ENCODE data around the gene SBK1. TPM values are rescaled to one million over a fixed set of nuclear protein-coding genes. Genes with fewer than 3 reads are reported as not detected.

Gene SBK1
- total and polyA plus RNA-seq, 2 of the 4 experiments (the other 2 are of a cell fraction): under 0.01 to 0.05 TPM

- no peak overlapping the region for H3K56ac ChIP-seq (ENCODE audit: extremely low read depth, insufficient read depth, low read length)
- no peaks in the 10 kb centered on the region for H3K9me1 ChIP-seq (ENCODE audit: insufficient read depth, low read length)
- dilution Hi-C loops (cut with HindIII; ENCODE audit: low sequenced_read_pairs, unreplicated experiment) (no loop called here), in situ Hi-C loops (cut with MboI; ENCODE audit: low sequenced_read_pairs) (loop anchor here (10.0 kb wide), 1 partner anchor 56 kb away; no protein-coding TSS in a partner anchor), intact Hi-C loops (cut with micrococcal nuclease) (no loop called here)
- POLR2A ChIA-PET (ENCODE audit: unreplicated experiment): no interaction called here
- H3K4ac ChIP-seq (ENCODE audit: low read depth, low read length): no peak overlapping the region
- no peak overlapping the region for H4K5ac ChIP-seq (ENCODE audit: low read depth, low read length)
- H2AFZ ChIP-seq (replicated peaks; ENCODE audit: low read length, poor library complexity): peak overlapping the region; percentile 21
- WGBS, 2 experiments (ENCODE audit: extremely low coverage in 2 of 2, insufficient read length in 1 of 2): 47% methylated on average over 3 of the region's 29 CpGs; no CpG with 5 or more reads in 1 of the 2 experiments
- no peak overlapping the region for H2AK5ac ChIP-seq (ENCODE audit: low read depth, low read length)
- TF ChIP-seq CHD1 (IDR thresholded peaks at IDR 0.05; ENCODE audit: low read depth, low read length): no peak
- no peak for TF ChIP-seq MAZ (IDR thresholded peaks at IDR 0.05; ENCODE audit: borderline replicate concordance, low read depth, low read length)
- no peak for TF ChIP-seq NFE2L2 (IDR thresholded peaks at IDR 0.05; ENCODE audit: low read depth, low read length)
- no peak for TF ChIP-seq MXI1 (IDR thresholded peaks at IDR 0.05; ENCODE audit: borderline replicate concordance, low read depth, low read length)
- no peak for TF ChIP-seq POLR2A (IDR thresholded peaks at IDR 0.05; ENCODE audit: low read depth, low read length)
- no peak for TF ChIP-seq RAD21 (IDR thresholded peaks at IDR 0.05; ENCODE audit: low read length)
- no peak for TF ChIP-seq RFX5 (IDR thresholded peaks at IDR 0.05; ENCODE audit: low read depth, low read length)
- TF ChIP-seq CTCF (conservative IDR thresholded peaks at IDR 0.05; ENCODE audit: low read depth, low read length): no peak
- no peak for TF ChIP-seq FOS (IDR thresholded peaks at IDR 0.05; ENCODE audit: low read depth, low read length)
- TF ChIP-seq RCOR1 (IDR thresholded peaks at IDR 0.05; ENCODE audit: insufficient replicate concordance, low read length): no peak
- no peak for TF ChIP-seq CEBPB (IDR thresholded peaks at IDR 0.05; ENCODE audit: low read depth, low read length)
- no peak for TF ChIP-seq SMC3 (IDR thresholded peaks at IDR 0.05; ENCODE audit: low read depth, low read length)
- TF ChIP-seq BHLHE40 (IDR thresholded peaks at IDR 0.05; ENCODE audit: low read depth, low read length): no peak
- TF ChIP-seq, protein P1, sequence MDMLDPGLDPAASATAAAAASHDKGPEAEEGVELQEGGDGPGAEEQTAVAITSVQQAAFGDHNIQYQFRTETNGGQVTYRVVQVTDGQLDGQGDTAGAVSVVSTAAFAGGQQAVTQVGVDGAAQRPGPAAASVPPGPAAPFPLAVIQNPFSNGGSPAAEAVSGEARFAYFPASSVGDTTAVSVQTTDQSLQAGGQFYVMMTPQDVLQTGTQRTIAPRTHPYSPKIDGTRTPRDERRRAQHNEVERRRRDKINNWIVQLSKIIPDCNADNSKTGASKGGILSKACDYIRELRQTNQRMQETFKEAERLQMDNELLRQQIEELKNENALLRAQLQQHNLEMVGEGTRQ (IDR thresholded peaks at IDR 0.05; ENCODE audit: low read depth, low read length): no peak
- no peak for TF ChIP-seq MAFK (IDR thresholded peaks at IDR 0.05; ENCODE audit: low read depth, low read length)
- TF ChIP-seq, protein P2, sequence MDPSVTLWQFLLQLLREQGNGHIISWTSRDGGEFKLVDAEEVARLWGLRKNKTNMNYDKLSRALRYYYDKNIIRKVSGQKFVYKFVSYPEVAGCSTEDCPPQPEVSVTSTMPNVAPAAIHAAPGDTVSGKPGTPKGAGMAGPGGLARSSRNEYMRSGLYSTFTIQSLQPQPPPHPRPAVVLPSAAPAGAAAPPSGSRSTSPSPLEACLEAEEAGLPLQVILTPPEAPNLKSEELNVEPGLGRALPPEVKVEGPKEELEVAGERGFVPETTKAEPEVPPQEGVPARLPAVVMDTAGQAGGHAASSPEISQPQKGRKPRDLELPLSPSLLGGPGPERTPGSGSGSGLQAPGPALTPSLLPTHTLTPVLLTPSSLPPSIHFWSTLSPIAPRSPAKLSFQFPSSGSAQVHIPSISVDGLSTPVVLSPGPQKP (IDR thresholded peaks at IDR 0.05; ENCODE audit: borderline replicate concordance, low read depth, low read length): no peak
- no peaks in the 10 kb centered on the region for H4K20me1 ChIP-seq (ENCODE audit: insufficient read depth, low read length)
- H2BK15ac ChIP-seq (ENCODE audit: low read depth, low read length): no peak overlapping the region
- no peak overlapping the region for H3K27ac ChIP-seq (ENCODE audit: insufficient read depth, low read length)
- H2BK120ac ChIP-seq (ENCODE audit: low read depth, low read length): no peak overlapping the region
- DNase-seq (no peak), ATAC-seq (ENCODE audit: low read depth) (no peak)
- H3K4me1 ChIP-seq (ENCODE audit: control insufficient read depth, insufficient read depth, low read length): no peaks in the 10 kb centered on the region
- CTCF ChIA-PET: no interaction called here
- no peak overlapping the region for H3K4me2 ChIP-seq (ENCODE audit: low read depth, low read length)
- BruUV-seq (replicated peaks): no TSS peak
- 0 out of 2 replicates have a peak, but pooled peaks cover 2% of the 10 kb centered on the region for H3K9me3 ChIP-seq (ENCODE audit: control insufficient read depth, insufficient read depth, low read length)
- no peak overlapping the region for H4K91ac ChIP-seq (ENCODE audit: insufficient read depth, low read depth, low read length)
- H2BK20ac ChIP-seq (ENCODE audit: low read depth, low read length): no peak overlapping the region
- H3K9ac ChIP-seq (ENCODE audit: low read depth, low read length): no peak overlapping the region
- no peak overlapping the region for H3K18ac ChIP-seq (ENCODE audit: low read depth, low read length)
- H2BK5ac ChIP-seq (ENCODE audit: low read depth, low read length, poor library complexity, severe bottlenecking): no peak overlapping the region
- peaks cover 62% of the 10 kb centered on the region for H3K27me3 ChIP-seq (ENCODE audit: control insufficient read depth, insufficient read depth, low read length)
- H2AK9ac ChIP-seq (replicated peaks; ENCODE audit: low read depth, low read length, poor library complexity): no peak overlapping the region
- H3K23ac ChIP-seq (ENCODE audit: low read depth, low read length): no peak overlapping the region
- no peaks in the 10 kb centered on the region for H3K79me1 ChIP-seq (ENCODE audit: low read depth in 1 of 2, low read length in 2 of 2)
- H4K8ac ChIP-seq (ENCODE audit: low read depth in 2 of 2, low read length in 2 of 2): no peak overlapping the region
- H3K4me3 ChIP-seq (ENCODE audit: insufficient read depth, low read depth, low read length): no peak overlapping the region
- H3K36me3 ChIP-seq (ENCODE audit: control insufficient read depth, insufficient read depth, low read length): no peaks in the 10 kb centered on the region
- H3K14ac ChIP-seq (replicated peaks; ENCODE audit: low read depth, low read length): no peak overlapping the region
Observed at GRCh38 chr16:28259091-28259780, 33.1 kb upstream of the SBK1 start.

All from IMR-90 (cell line).